Measurements from ENCODE around the gene DENND1B. TPM values are rescaled to one million over a fixed set of nuclear protein-coding genes. Genes with fewer than 3 reads are reported as not detected.

Gene DENND1B
- total and polyA plus RNA-seq, 9 of the 15 experiments (the other 6 are each of a cell fraction or from before 2014, with no cell fraction given) = 2.1 to 12.1 (median 7.5) TPM

GRCh38 chr1:197470330-197470729, 304.9 kb downstream of the DENND1B start:
- Histone ChIP-seq H3K79me2 (ENCODE audit: control insufficient read depth, insufficient read depth, low read length) (no peaks in the 10 kb centered on the region), H3K27me3 (ENCODE audit: control insufficient read depth in 2 of 2, insufficient read depth in 2 of 2, low read length in 2 of 2) (peaks cover 4 to 7% of the 10 kb centered on the region in 2 experiments; a peak in 4 of 5 replicates), H3K36me3 (ENCODE audit: control insufficient read depth, insufficient read depth, low read length) (no peaks in the 10 kb centered on the region), H3K9ac (ENCODE audit: insufficient read depth in 1 of 2, low read depth in 2 of 2, low read length in 2 of 2) (no peak overlapping the region), H3K27ac (ENCODE audit: extremely low read depth, low read depth, low read length) (no peak overlapping the region), H3K4me3 (no peak overlapping the region), H2AFZ (ENCODE audit: low read depth, low read length) (no peak overlapping the region), H3K4me2 (ENCODE audit: insufficient read depth, low read length) (no peak overlapping the region), H3K9me3 (replicated peaks; ENCODE audit: control insufficient read depth, insufficient read depth, low read depth, low read length) (no peaks in the 10 kb centered on the region), H3K9me1 (ENCODE audit: control insufficient read depth, insufficient read depth, low read length) (no peaks in the 10 kb centered on the region), H4K20me1 (replicated peaks; ENCODE audit: control insufficient read depth, insufficient read depth, low read length) (no peaks in the 10 kb centered on the region), H3K4me1 (replicated peaks in 1 of 2; ENCODE audit: control insufficient read depth in 2 of 2, insufficient read depth in 2 of 2, low read length in 2 of 2) (no peaks in the 10 kb centered on the region)
- 0% methylated on average over 1 of the region's 1 CpG for WGBS (ENCODE audit: insufficient coverage, low coverage, missing lambda C conversion rate)
- ChIA-PET CTCF (ENCODE audit: low intra/inter-chr PET ratio) (no interaction called here), POLR2A (interaction anchor here (1.2 to 1.9 kb wide), 2 partner anchors 10 to 11 kb away, joined by 3 to 7 read pairs; no protein-coding TSS in a partner anchor)
- no peak for FAIRE-seq
- BruUV-seq (replicated peaks) = no TSS peak
- DNase-seq (ENCODE audit: extremely low read depth in 1 of 4, low spot score in 3 of 4) = no peak
- no peak for ATAC-seq
- in situ Hi-C loops (cut with MboI) = no loop called here
- TF ChIP-seq ZNF561 (CRISPR knock-in tag; conservative IDR thresholded peaks at IDR 0.05) (no peak), SNIP1 (IDR thresholded peaks at IDR 0.05; ENCODE audit: low read depth) (no peak), SIN3B (IDR thresholded peaks at IDR 0.05; ENCODE audit: low read depth) (no peak), ZBTB17 (CRISPR knock-in tag; IDR thresholded peaks at IDR 0.05) (no peak), ELK3 (CRISPR knock-in tag; IDR thresholded peaks at IDR 0.05) (no peak), CBFA2T2 (conservative IDR thresholded peaks at IDR 0.05) (no peak), CBX5 (IDR thresholded peaks at IDR 0.05; ENCODE audit: borderline replicate concordance, low read depth) (no peak), TEAD2 (tag; IDR thresholded peaks at IDR 0.05) (no peak), SNRNP70 (optimal IDR thresholded peaks at IDR 0.05; ENCODE audit: low read depth, low read length) (no peak), DDX20 (tag; IDR thresholded peaks at IDR 0.05; ENCODE audit: low read depth) (no peak), ATF6 (CRISPR knock-in tag; IDR thresholded peaks at IDR 0.05) (no peak), PHB (CRISPR knock-in tag; IDR thresholded peaks at IDR 0.05) (no peak), POLR3G (IDR thresholded peaks at IDR 0.05; ENCODE audit: extremely low read depth, insufficient read length, insufficient replicate concordance) (no peak), MCM3 (IDR thresholded peaks at IDR 0.05) (no peak), EZH2 (IDR thresholded peaks at IDR 0.05; ENCODE audit: borderline replicate concordance, low read depth, low read length) (no peak)
- intact Hi-C loops (cut with micrococcal nuclease) = no loop called here
